ENCODE results near the gene PDE5A.
"Not testable (repeated sequence)": the region's sequence is repeated elsewhere in the genome, so short reads cannot be mapped to it uniquely, and the experiment has no call there.

The PDE5A gene

GRCh38 chr4:119477412-119478053 is 151.1 kb downstream of the PDE5A start:
- H3K4me3 ChIP-seq (ENCODE audit: low read length), result no peak overlapping the region
- no peak for TF ChIP-seq CTCF (conservative IDR thresholded peaks at IDR 0.05; ENCODE audit: low read length)
- no peak for DNase-seq (ENCODE audit: low read depth)

- TF ChIP-seq CTCF (conservative IDR thresholded peaks at IDR 0.05; ENCODE audit: low read length), result no peak
- no peak overlapping the region for H3K4me3 ChIP-seq (ENCODE audit: low read length)
- DNase-seq (ENCODE audit: low read depth), result no peak
Observed at GRCh38 chr4:119471259-119471658, 157.3 kb downstream of the PDE5A start.

- not testable (repeated sequence) for DNase-seq (ENCODE audit: low read depth); H3K4me3 ChIP-seq (ENCODE audit: low read length)
Observed at GRCh38 chr4:119470737-119471063, 157.9 kb downstream of the PDE5A start.

- peak; percentile 37 for DNase-seq (ENCODE audit: low read depth)
- H3K4me3 ChIP-seq (ENCODE audit: low read length), result not testable (repeated sequence)
Observed at GRCh38 chr4:119470021-119470736, 158.4 kb downstream of the PDE5A start.

- not testable (repeated sequence) for H3K4me3 ChIP-seq (ENCODE audit: low read length); DNase-seq (ENCODE audit: low read depth)
Observed at GRCh38 chr4:119469039-119469438, 159.6 kb downstream of the PDE5A start.

- not testable (repeated sequence) for H3K4me3 ChIP-seq (ENCODE audit: low read length); DNase-seq (ENCODE audit: low read depth)
- TF ChIP-seq CTCF (conservative IDR thresholded peaks at IDR 0.05; ENCODE audit: low read length), result peak; percentile 29
Observed at GRCh38 chr4:119462733-119463132, 165.9 kb downstream of the PDE5A start.

- peak overlapping the region; percentile 40 for H3K4me3 ChIP-seq (ENCODE audit: low read length)
Observed at GRCh38 chr4:119455734-119456133, 172.9 kb downstream of the PDE5A start.

GRCh38 chr4:119454491-119455270 is 173.9 kb downstream of the PDE5A start:
- peak; percentile 99 for DNase-seq (ENCODE audit: low read depth)

More at GRCh38 chr4:119455734-119456133, 172.9 kb downstream of the PDE5A start:
- DNase-seq (ENCODE audit: low read depth), result peak; percentile 47

GRCh38 chr4:119454151-119454490 is 174.5 kb downstream of the PDE5A start:
- not testable (repeated sequence) for DNase-seq (ENCODE audit: low read depth)
- peak overlapping the region; percentile 70 for H3K4me3 ChIP-seq (ENCODE audit: low read length)

More at GRCh38 chr4:119454491-119455270, 173.9 kb downstream of the PDE5A start:
- peak overlapping the region; percentile 70 for H3K4me3 ChIP-seq (ENCODE audit: low read length)

- not testable (repeated sequence) for H3K4me3 ChIP-seq (ENCODE audit: low read length); DNase-seq (ENCODE audit: low read depth)
Observed at GRCh38 chr4:119453286-119453685, 175.3 kb downstream of the PDE5A start.

GRCh38 chr4:119449851-119450250 is 178.8 kb downstream of the PDE5A start:
- not testable (repeated sequence) for H3K4me3 ChIP-seq (ENCODE audit: low read length); DNase-seq (ENCODE audit: low read depth)

All from AG10803 (cell line).